ENCODE data around the gene LNP1.

GRCh38 chr3:100416176-100416575 lies 14.8 kb downstream of the LNP1 start:
- TF ChIP-seq CTCF (IDR thresholded peaks at IDR 0.05; ENCODE audit: low read depth, low read length) (no peak), MYC (IDR thresholded peaks at IDR 0.05; ENCODE audit: low read depth, low read length) (no peak), POLR2A (IDR thresholded peaks at IDR 0.05; ENCODE audit: extremely low read depth, insufficient read length) (no peak), MAX (IDR thresholded peaks at IDR 0.05; ENCODE audit: low read depth, low read length) (no peak)
